ENCODE results near the gene ITGA3.

ITGA3 gene

GRCh38 chr17:50096758-50097157 is 40.8 kb downstream of the ITGA3 start:
- Histone ChIP-seq H3K23ac (ENCODE audit: low read length) (no peak overlapping the region), H3K79me1 (ENCODE audit: low read length) (no peaks in the 10 kb centered on the region), H3K27me3 (ENCODE audit: insufficient read depth, low read length, poor library complexity) (no peaks in the 10 kb centered on the region), H3K18ac (ENCODE audit: low read length) (no peak overlapping the region), H4K5ac (ENCODE audit: low read length) (no peak overlapping the region), H2BK15ac (replicated peaks; ENCODE audit: low read depth) (no peak overlapping the region), H3K27ac (ENCODE audit: low read depth, low read length) (no peak overlapping the region), H2BK120ac (ENCODE audit: low read depth, low read length) (no peak overlapping the region), H3K9ac (ENCODE audit: low read length) (no peak overlapping the region), H3K79me2 (ENCODE audit: control insufficient read depth, insufficient read depth, low read length) (no peaks in the 10 kb centered on the region), H3K56ac (ENCODE audit: low read length) (no peak overlapping the region), H3K4me3 (ENCODE audit: low read length) (no peak overlapping the region), H3K4ac (ENCODE audit: low read depth, low read length) (no peak overlapping the region), H3K4me1 (ENCODE audit: control insufficient read depth, low read depth, low read length) (peaks cover 9% of the 10 kb centered on the region), H2BK5ac (ENCODE audit: low read length) (no peak overlapping the region), H2AK5ac (ENCODE audit: low read length) (no peak overlapping the region), H3K36me3 (ENCODE audit: control insufficient read depth, insufficient read depth, low read length) (no peaks in the 10 kb centered on the region), H4K8ac (ENCODE audit: low read depth, low read length) (no peak overlapping the region), H3K4me2 (ENCODE audit: low read length) (no peak overlapping the region)
- no peak for DNase-seq
- WGBS (ENCODE audit: extremely low coverage, insufficient coverage, low lambda C conversion rate) = no CpG with 5 or more reads among the region's 3 CpGs

- no peak overlapping the region for H3K4me3 ChIP-seq (ENCODE audit: low read length)
- H3K27ac ChIP-seq (ENCODE audit: low read depth, low read length) = no peak overlapping the region
- H4K8ac ChIP-seq (ENCODE audit: low read depth, low read length) = no peak overlapping the region
- H2BK5ac ChIP-seq (ENCODE audit: low read length) = no peak overlapping the region
- WGBS (ENCODE audit: extremely low coverage, insufficient coverage, low lambda C conversion rate) = no CpG with 5 or more reads among the region's 7 CpGs
- no peak overlapping the region for H3K4ac ChIP-seq (ENCODE audit: low read depth, low read length)
- no peak for DNase-seq
- H3K79me1 ChIP-seq (ENCODE audit: low read length) = no peaks in the 10 kb centered on the region
- H3K4me1 ChIP-seq (ENCODE audit: control insufficient read depth, low read depth, low read length) = peaks cover 11% of the 10 kb centered on the region
- no peak overlapping the region for H2BK120ac ChIP-seq (ENCODE audit: low read depth, low read length)
- no peaks in the 10 kb centered on the region for H3K27me3 ChIP-seq (ENCODE audit: insufficient read depth, low read length, poor library complexity)
- no peak overlapping the region for H3K9ac ChIP-seq (ENCODE audit: low read length)
- H3K4me2 ChIP-seq (ENCODE audit: low read length) = no peak overlapping the region
- no peak overlapping the region for H3K56ac ChIP-seq (ENCODE audit: low read length)
- no peak overlapping the region for H2BK15ac ChIP-seq (replicated peaks; ENCODE audit: low read depth)
- no peak overlapping the region for H4K5ac ChIP-seq (ENCODE audit: low read length)
- no peaks in the 10 kb centered on the region for H3K79me2 ChIP-seq (ENCODE audit: control insufficient read depth, insufficient read depth, low read length)
- no peak overlapping the region for H2AK5ac ChIP-seq (ENCODE audit: low read length)
- no peaks in the 10 kb centered on the region for H3K36me3 ChIP-seq (ENCODE audit: control insufficient read depth, insufficient read depth, low read length)
- H3K18ac ChIP-seq (ENCODE audit: low read length) = no peak overlapping the region
- H3K23ac ChIP-seq (ENCODE audit: low read length) = no peak overlapping the region
Observed at GRCh38 chr17:50097455-50097854, 41.5 kb downstream of the ITGA3 start.

- H2BK5ac ChIP-seq (ENCODE audit: low read length) = no peak overlapping the region
- H3K27ac ChIP-seq (ENCODE audit: low read depth, low read length) = no peak overlapping the region
- no peak overlapping the region for H2BK15ac ChIP-seq (replicated peaks; ENCODE audit: low read depth)
- H3K56ac ChIP-seq (ENCODE audit: low read length) = no peak overlapping the region
- no peak overlapping the region for H3K18ac ChIP-seq (ENCODE audit: low read length)
- no peak for DNase-seq
- WGBS (ENCODE audit: extremely low coverage, insufficient coverage, low lambda C conversion rate) = no CpG with 5 or more reads among the region's 4 CpGs
- H2AK5ac ChIP-seq (ENCODE audit: low read length) = no peak overlapping the region
- no peak overlapping the region for H2BK120ac ChIP-seq (ENCODE audit: low read depth, low read length)
- H3K4me2 ChIP-seq (ENCODE audit: low read length) = no peak overlapping the region
- H4K8ac ChIP-seq (ENCODE audit: low read depth, low read length) = no peak overlapping the region
- no peak overlapping the region for H3K4ac ChIP-seq (ENCODE audit: low read depth, low read length)
- H3K27me3 ChIP-seq (ENCODE audit: insufficient read depth, low read length, poor library complexity) = no peaks in the 10 kb centered on the region
- H3K79me2 ChIP-seq (ENCODE audit: control insufficient read depth, insufficient read depth, low read length) = no peaks in the 10 kb centered on the region
- H4K5ac ChIP-seq (ENCODE audit: low read length) = no peak overlapping the region
- H3K4me3 ChIP-seq (ENCODE audit: low read length) = no peak overlapping the region
- peaks cover 11% of the 10 kb centered on the region for H3K4me1 ChIP-seq (ENCODE audit: control insufficient read depth, low read depth, low read length)
- H3K23ac ChIP-seq (ENCODE audit: low read length) = no peak overlapping the region
- no peak overlapping the region for H3K9ac ChIP-seq (ENCODE audit: low read length)
- H3K36me3 ChIP-seq (ENCODE audit: control insufficient read depth, insufficient read depth, low read length) = no peaks in the 10 kb centered on the region
- H3K79me1 ChIP-seq (ENCODE audit: low read length) = no peaks in the 10 kb centered on the region
Observed at GRCh38 chr17:50097926-50098325, 42.0 kb downstream of the ITGA3 start.

- no peak overlapping the region for H4K5ac ChIP-seq (ENCODE audit: low read length)
- no peaks in the 10 kb centered on the region for H3K79me2 ChIP-seq (ENCODE audit: control insufficient read depth, insufficient read depth, low read length)
- H2BK15ac ChIP-seq (replicated peaks; ENCODE audit: low read depth) = no peak overlapping the region
- H3K27me3 ChIP-seq (ENCODE audit: insufficient read depth, low read length, poor library complexity) = no peaks in the 10 kb centered on the region
- H3K9ac ChIP-seq (ENCODE audit: low read length) = no peak overlapping the region
- no peak overlapping the region for H3K4ac ChIP-seq (ENCODE audit: low read depth, low read length)
- peaks cover 11% of the 10 kb centered on the region for H3K4me1 ChIP-seq (ENCODE audit: control insufficient read depth, low read depth, low read length)
- no peak overlapping the region for H2BK120ac ChIP-seq (ENCODE audit: low read depth, low read length)
- H3K18ac ChIP-seq (ENCODE audit: low read length) = no peak overlapping the region
- peak overlapping the region; percentile 15 for H3K56ac ChIP-seq (ENCODE audit: low read length)
- no peak overlapping the region for H2BK5ac ChIP-seq (ENCODE audit: low read length)
- no peak overlapping the region for H3K4me2 ChIP-seq (ENCODE audit: low read length)
- no peaks in the 10 kb centered on the region for H3K36me3 ChIP-seq (ENCODE audit: control insufficient read depth, insufficient read depth, low read length)
- H2AK5ac ChIP-seq (ENCODE audit: low read length) = no peak overlapping the region
- no peak overlapping the region for H3K4me3 ChIP-seq (ENCODE audit: low read length)
- no peak overlapping the region for H3K23ac ChIP-seq (ENCODE audit: low read length)
- no CpG with 5 or more reads among the region's 4 CpGs for WGBS (ENCODE audit: extremely low coverage, insufficient coverage, low lambda C conversion rate)
- DNase-seq = no peak
- H3K79me1 ChIP-seq (ENCODE audit: low read length) = no peaks in the 10 kb centered on the region
- H4K8ac ChIP-seq (ENCODE audit: low read depth, low read length) = no peak overlapping the region
- no peak overlapping the region for H3K27ac ChIP-seq (ENCODE audit: low read depth, low read length)
Observed at GRCh38 chr17:50098583-50098982, 42.7 kb downstream of the ITGA3 start.

GRCh38 chr17:50099003-50099402 is 43.1 kb downstream of the ITGA3 start:
- Histone ChIP-seq H2BK15ac (replicated peaks; ENCODE audit: low read depth) (no peak overlapping the region), H3K36me3 (ENCODE audit: control insufficient read depth, insufficient read depth, low read length) (no peaks in the 10 kb centered on the region), H3K56ac (ENCODE audit: low read length) (peak overlapping the region; percentile 15), H3K27me3 (ENCODE audit: insufficient read depth, low read length, poor library complexity) (no peaks in the 10 kb centered on the region), H3K9ac (ENCODE audit: low read length) (no peak overlapping the region), H3K27ac (ENCODE audit: low read depth, low read length) (no peak overlapping the region), H3K4me2 (ENCODE audit: low read length) (no peak overlapping the region), H2AK5ac (ENCODE audit: low read length) (no peak overlapping the region), H3K79me2 (ENCODE audit: control insufficient read depth, insufficient read depth, low read length) (no peaks in the 10 kb centered on the region), H2BK120ac (ENCODE audit: low read depth, low read length) (no peak overlapping the region), H4K5ac (ENCODE audit: low read length) (no peak overlapping the region), H3K4me1 (ENCODE audit: control insufficient read depth, low read depth, low read length) (peaks cover 11% of the 10 kb centered on the region), H3K18ac (ENCODE audit: low read length) (no peak overlapping the region), H3K23ac (ENCODE audit: low read length) (no peak overlapping the region), H3K79me1 (ENCODE audit: low read length) (no peaks in the 10 kb centered on the region), H4K8ac (ENCODE audit: low read depth, low read length) (no peak overlapping the region), H3K4ac (ENCODE audit: low read depth, low read length) (no peak overlapping the region), H3K4me3 (ENCODE audit: low read length) (no peak overlapping the region), H2BK5ac (ENCODE audit: low read length) (no peak overlapping the region)
- no peak for DNase-seq
- no CpG with 5 or more reads among the region's 5 CpGs for WGBS (ENCODE audit: extremely low coverage, insufficient coverage, low lambda C conversion rate)

GRCh38 chr17:50100480-50100883 is 44.6 kb downstream of the ITGA3 start:
- Histone ChIP-seq H2AK5ac (ENCODE audit: low read length) (no peak overlapping the region), H3K56ac (ENCODE audit: low read length) (no peak overlapping the region), H3K4me3 (ENCODE audit: low read length) (no peak overlapping the region), H3K27ac (ENCODE audit: low read depth, low read length) (no peak overlapping the region), H3K79me1 (ENCODE audit: low read length) (no peaks in the 10 kb centered on the region), H3K9ac (ENCODE audit: low read length) (no peak overlapping the region), H3K36me3 (ENCODE audit: control insufficient read depth, insufficient read depth, low read length) (no peaks in the 10 kb centered on the region), H3K4ac (ENCODE audit: low read depth, low read length) (no peak overlapping the region), H3K27me3 (ENCODE audit: insufficient read depth, low read length, poor library complexity) (no peaks in the 10 kb centered on the region), H2BK15ac (replicated peaks; ENCODE audit: low read depth) (no peak overlapping the region), H3K4me2 (ENCODE audit: low read length) (no peak overlapping the region), H3K23ac (ENCODE audit: low read length) (no peak overlapping the region), H3K4me1 (ENCODE audit: control insufficient read depth, low read depth, low read length) (peaks cover 11% of the 10 kb centered on the region), H3K79me2 (ENCODE audit: control insufficient read depth, insufficient read depth, low read length) (no peaks in the 10 kb centered on the region), H2BK120ac (ENCODE audit: low read depth, low read length) (no peak overlapping the region), H2BK5ac (ENCODE audit: low read length) (no peak overlapping the region), H4K5ac (ENCODE audit: low read length) (no peak overlapping the region), H3K18ac (ENCODE audit: low read length) (no peak overlapping the region), H4K8ac (ENCODE audit: low read depth, low read length) (no peak overlapping the region)
- no peak for DNase-seq
- WGBS (ENCODE audit: extremely low coverage, insufficient coverage, low lambda C conversion rate) = no CpG with 5 or more reads among the region's 5 CpGs

Measured in mesendoderm (in vitro differentiated cells).